ENCODE measurements around the gene GATA6.

Gene GATA6

DNA sequence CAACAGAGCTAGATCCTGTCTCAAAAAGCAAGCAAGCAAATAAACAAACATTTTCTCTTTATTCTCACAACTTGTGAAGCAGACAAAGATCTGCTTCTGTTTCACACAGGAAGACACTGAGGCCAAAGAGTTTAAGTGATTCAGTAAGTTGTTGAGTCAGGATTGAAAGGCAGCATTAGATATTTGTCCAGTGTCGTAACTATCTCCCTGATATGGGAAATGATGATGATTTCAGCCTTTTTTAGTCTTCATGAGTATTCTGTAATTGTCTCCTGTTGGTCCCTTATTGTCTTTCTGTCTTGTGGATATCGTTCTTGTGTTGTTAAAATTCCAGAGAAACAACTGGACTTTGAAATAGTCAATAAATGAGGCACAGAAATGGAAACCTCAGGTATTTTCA, 59.6 kb downstream of the GATA6 start:
- TF ChIP-seq, protein P1, sequence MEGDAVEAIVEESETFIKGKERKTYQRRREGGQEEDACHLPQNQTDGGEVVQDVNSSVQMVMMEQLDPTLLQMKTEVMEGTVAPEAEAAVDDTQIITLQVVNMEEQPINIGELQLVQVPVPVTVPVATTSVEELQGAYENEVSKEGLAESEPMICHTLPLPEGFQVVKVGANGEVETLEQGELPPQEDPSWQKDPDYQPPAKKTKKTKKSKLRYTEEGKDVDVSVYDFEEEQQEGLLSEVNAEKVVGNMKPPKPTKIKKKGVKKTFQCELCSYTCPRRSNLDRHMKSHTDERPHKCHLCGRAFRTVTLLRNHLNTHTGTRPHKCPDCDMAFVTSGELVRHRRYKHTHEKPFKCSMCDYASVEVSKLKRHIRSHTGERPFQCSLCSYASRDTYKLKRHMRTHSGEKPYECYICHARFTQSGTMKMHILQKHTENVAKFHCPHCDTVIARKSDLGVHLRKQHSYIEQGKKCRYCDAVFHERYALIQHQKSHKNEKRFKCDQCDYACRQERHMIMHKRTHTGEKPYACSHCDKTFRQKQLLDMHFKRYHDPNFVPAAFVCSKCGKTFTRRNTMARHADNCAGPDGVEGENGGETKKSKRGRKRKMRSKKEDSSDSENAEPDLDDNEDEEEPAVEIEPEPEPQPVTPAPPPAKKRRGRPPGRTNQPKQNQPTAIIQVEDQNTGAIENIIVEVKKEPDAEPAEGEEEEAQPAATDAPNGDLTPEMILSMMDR (IDR thresholded peaks at IDR 0.05; ENCODE audit: low read depth, low read length, missing control alignments), result no peak
- in situ Hi-C loops (cut with HindIII; ENCODE audit: low sequenced_read_pairs), result no loop called here
- H3K4me3 ChIP-seq (ENCODE audit: low read depth, low read length), result no peak overlapping the region
- DNase-seq (ENCODE audit: low read depth), result no peak

DNA sequence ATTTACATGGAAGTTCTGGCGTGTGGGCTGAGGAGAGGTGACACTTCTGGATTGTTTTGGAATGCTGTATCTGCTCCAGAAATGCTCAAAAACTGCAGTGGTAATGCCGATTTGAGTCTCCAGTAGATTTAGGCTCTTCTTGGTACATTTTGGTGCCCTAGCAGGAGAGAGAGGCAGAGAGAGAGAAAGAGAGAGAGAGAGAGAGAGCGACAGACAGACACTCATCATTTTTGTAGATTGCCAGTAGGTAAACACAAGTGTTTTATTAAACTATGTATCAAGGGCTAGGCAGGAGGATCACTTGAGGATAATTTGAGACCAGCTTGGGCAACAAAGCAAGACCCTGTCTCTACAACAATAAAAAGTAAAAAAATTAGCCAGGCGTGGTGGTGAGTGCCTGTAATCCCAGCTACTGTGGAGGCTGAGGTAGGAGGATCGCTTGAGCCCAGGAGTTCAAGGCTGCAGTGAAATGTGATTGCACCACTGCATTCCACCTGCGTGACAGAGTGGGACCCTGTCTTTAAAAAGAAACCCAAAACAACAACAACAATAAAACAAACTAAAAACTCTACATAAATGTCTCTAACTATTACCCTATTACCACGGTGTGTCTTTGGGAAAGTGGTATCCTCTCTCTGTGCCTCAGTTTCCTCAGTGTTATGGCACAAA, 60.2 kb downstream of the GATA6 start:
- H3K4me3 ChIP-seq (ENCODE audit: low read depth, low read length), result no peak overlapping the region
- DNase-seq (ENCODE audit: low read depth), result no peak
- TF ChIP-seq, protein P1 (IDR thresholded peaks at IDR 0.05; ENCODE audit: low read depth, low read length, missing control alignments), result no peak
- in situ Hi-C loops (cut with HindIII; ENCODE audit: low sequenced_read_pairs), result no loop called here

DNA sequence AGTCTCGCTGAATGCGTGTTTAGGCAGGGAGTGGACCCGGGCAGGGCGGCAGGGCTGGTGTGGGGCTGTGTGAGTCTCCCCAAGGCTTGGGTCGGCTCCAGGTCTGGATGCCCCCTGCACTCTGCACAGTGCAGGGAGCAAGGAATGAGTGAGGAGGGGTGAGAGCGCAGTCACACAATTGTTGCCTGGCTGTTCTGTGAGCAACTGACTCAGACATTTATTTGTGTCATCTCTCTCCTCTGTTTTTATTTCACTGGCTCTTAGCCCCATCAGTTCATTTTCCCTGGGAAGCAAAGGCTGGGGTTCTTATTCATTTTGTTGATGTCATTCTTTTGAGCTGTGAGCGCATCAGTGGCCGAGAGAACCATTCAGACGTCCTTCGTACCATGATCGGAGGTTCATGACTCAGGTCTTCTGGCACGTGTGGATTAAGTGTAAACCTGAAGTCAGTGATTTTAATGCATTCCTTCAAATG, 61.1 kb downstream of the GATA6 start:
- no peak overlapping the region for H3K4me3 ChIP-seq (ENCODE audit: low read depth, low read length)
- in situ Hi-C loops (cut with HindIII; ENCODE audit: low sequenced_read_pairs), result no loop called here
- DNase-seq (ENCODE audit: low read depth), result peak; percentile 38
- TF ChIP-seq, protein P1 (IDR thresholded peaks at IDR 0.05; ENCODE audit: low read depth, low read length, missing control alignments), result no peak

DNA sequence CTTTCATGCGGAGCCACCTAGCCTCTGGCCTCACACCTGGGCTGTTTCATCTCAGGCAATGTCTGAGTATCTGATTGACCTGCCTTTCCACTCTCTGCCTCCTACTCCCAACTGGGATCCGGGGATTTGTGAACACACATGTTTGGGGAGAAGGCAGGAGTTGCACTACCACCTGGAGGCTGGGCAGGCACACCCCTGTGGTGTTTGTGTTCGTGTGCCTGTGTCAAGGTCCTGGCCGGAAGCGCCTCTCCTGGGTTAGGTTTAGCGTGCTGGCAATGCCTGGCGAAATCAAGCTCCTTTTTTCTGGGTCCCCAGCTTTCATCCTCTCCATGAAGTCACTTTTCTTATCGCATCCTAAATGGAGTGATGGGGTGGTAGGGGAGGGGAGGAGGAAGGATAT, 63.9 kb downstream of the GATA6 start:
- H3K4me3 ChIP-seq (ENCODE audit: low read depth, low read length), result no peak overlapping the region
- in situ Hi-C loops (cut with HindIII; ENCODE audit: low sequenced_read_pairs), result no loop called here
- TF ChIP-seq, protein P1 (IDR thresholded peaks at IDR 0.05; ENCODE audit: low read depth, low read length, missing control alignments), result no peak
- DNase-seq (ENCODE audit: low read depth), result no peak

DNA sequence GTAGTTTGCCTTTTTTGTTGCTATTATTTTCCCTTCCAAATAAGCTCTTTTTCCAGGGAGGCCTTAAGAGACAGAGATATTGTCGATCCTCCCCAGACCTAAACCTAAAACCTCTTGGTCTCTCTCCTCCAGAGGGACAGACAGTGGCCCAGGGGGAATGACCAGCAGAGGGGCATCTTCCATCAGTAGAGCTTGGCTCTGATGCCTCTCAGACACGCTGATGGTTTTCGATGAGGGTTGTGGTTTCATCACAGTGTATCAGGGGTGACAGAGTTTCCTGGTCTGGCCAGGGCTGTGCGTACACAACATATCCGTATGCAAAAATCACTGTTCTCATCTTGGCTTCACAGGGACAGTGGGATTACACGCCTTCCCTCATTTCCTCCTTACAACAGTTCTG, 68.6 kb downstream of the GATA6 start:
- no peak overlapping the region for H3K4me3 ChIP-seq (ENCODE audit: low read depth, low read length)
- TF ChIP-seq, protein P1 (IDR thresholded peaks at IDR 0.05; ENCODE audit: low read depth, low read length, missing control alignments), result no peak
- DNase-seq (ENCODE audit: low read depth), result no peak
- in situ Hi-C loops (cut with HindIII; ENCODE audit: low sequenced_read_pairs), result no loop called here

DNA sequence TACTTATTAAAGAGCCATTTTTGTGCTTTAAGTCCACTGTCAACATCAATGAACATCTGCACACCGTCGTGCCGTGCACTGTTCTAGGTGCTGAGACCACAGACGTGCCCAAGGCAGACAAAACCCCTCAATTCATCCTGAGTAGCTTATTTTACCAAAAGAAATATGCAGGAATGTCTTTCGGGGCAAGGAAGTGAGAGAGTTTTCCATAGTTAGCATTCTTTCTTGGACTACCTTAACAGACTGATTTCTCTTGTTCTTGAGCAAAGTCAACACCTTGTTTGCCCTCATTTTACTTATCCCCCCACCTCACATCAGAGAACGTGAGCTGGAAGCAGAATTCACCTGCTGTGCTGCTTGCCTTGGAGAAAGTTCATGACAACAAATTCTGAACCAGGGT, 69.3 kb downstream of the GATA6 start:
- no peak overlapping the region for H3K4me3 ChIP-seq (ENCODE audit: low read depth, low read length)
- TF ChIP-seq, protein P1 (IDR thresholded peaks at IDR 0.05; ENCODE audit: low read depth, low read length, missing control alignments), result no peak
- in situ Hi-C loops (cut with HindIII; ENCODE audit: low sequenced_read_pairs), result no loop called here
- DNase-seq (ENCODE audit: low read depth), result no peak

Data from astrocyte of the cerebellum (primary cell).